Islet of Langerhans (tissue), 1 donor: ENCODE results near the gene WWOX.
A peak's percentile ranks its signal among the peaks of the same experiment; 100 is the strongest.

Experiments used
- FAIRE-seq: peaks from one replicate; lab custom pipeline; 2011; peaks lifted over from hg19 to GRCh38; lab: Jason Lieb, UNC

WWOX gene

DNA sequence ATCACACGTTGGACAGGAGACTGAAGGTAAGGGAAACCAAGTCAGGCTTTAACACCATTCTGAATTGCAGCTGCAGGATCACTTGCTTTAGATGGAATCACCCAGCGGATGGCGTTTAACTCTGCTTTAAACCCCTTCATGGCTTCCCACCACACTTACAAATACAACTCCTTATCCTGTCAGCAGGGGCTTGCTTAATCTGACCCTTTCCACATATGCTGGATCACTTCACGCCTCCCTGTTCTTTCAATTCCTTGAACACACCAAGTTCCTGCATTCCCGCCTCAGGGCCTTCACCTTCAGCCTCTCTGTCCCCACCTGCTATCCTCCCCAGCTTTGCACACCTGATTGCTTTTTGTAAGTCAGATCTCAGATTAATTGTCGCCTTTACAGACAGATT, 1058.9 kb downstream of the WWOX start:
- no peak for FAIRE-seq

DNA sequence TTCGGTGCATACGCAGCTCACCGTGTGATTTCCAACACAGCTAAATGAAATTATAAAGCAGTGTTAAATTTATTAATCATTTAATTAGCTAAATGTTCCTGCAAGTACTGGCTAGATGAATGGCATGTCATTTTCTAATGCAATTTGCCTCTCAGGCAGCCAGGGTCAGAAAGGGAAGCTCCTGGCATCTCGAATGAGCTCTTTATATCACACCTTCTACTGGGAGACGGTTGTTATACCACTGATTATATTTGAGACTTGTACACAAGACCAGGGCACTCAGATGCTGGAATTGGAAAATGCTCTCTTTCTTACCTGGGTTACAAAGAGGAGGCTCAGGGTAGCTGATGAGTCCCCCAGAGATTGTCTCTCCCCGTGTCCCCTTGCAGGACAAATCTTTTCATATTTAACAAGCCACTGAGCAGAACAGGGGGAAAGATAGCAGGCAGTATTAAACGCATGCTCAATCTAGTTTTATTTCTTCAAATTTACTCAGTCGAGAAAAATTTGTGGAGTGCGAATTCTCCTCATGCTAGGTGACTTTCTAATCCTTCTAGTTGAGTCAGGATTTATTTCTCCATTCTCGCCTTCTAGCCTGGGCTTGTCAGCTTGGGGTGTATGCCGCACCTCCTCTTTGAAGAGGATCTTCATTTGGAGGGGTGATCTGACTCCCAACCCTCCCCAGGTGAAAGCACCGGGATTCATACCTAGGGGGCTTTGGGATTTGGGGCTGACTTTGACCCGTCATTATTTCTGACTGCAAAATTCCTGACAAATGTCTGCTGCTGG, 1060.0 kb downstream of the WWOX start:
- no peak for FAIRE-seq

DNA sequence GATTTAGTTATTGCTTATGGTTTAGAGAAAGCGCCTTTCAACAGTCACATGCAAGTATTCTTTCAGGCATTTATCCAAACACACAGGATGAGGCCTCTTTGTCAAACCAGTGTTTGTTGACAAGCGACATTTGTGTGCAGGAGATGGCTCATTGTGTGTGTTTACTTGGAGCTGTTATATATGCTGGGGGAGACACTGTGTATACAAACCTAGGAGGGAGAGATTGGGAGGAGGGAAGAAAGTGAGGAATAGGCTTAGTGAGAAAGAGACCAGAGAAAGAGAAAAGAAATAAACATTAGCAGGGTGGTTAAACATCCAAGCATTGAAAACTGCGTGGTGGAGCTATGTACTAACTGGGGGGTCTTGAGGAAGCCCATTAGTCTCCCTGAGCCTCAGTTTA, 1063.5 kb downstream of the WWOX start:
- no peak for FAIRE-seq

DNA sequence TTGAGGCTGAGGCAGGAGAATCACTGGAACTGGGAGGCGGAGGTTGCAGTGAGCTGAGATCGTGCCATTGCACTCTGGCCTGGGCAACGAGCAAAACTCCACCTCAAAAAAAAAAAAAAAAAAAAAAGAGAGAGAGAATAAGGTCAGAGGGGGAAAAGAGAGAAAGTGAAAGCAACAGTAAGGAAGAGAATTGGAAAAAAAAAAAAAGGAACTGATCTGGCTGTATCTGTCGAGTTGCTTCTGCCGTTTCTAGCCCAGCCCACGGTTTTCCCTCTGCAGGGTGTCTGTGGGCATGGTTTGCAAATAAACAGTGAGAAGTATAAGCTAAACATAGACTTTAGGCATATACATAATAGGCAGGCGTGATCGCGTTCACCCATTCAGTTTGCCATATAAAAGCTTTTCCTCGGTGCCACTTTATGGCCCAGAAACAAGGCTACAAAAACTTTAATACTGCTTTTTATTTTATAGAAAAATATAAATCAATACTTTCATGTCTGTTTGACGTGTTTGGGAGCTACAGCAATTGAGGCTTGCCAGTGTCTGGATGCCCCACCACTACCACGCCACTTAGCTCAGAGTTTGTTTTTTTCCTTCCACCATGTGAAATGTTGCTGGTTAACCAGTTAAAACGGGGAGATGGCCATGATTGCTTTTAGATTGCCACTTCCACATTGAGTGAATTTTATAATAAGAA, 1064.4 kb downstream of the WWOX start:
- no peak for FAIRE-seq

DNA sequence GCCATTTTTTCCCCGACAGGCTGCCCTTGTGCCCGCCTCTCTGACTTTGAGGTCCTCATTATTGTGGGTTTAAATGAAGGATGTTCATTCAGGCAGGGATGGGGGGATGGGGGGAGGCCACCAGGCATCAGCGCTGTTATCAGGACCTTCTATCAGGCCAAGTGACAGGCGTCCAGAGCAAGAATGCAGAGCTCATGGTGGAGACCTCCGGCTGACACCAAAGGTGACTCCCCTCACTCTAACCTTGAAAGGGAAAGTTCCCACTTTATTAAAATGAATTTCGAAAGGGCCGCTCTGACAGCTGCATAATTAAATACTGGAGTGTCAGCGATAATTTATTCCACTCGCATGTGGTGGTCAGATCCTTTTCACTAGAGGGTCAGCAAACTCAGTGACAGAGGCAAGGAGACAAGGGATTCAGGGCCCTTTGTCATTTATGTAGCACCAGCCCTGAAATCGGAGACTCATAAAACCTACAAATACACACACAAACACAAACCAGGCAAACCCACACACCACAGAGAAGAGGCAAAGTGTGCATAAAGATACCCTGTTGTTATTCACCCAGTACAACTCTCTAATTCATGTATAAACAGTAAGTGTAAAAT, 1065.0 kb downstream of the WWOX start:
- FAIRE-seq, result no peak

DNA sequence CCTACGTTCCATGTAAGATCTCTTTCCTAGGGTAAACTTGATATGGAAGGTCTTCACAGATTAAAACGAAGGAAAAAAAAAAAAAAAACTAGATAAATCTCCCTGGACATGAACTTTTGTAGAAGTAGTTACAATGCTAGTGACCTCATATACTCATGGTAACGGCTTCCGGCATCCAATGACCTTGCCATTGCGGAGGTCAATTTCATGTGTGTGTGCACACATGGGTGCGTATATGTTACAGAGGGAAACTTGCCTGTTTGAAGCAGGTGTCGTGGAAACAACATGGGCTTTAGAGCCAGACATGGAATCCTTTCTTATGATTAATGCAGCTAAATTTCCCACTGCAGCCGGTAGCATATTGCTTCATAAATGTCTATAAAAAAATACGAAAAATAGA, 1065.6 kb downstream of the WWOX start:
- FAIRE-seq, result no peak

DNA sequence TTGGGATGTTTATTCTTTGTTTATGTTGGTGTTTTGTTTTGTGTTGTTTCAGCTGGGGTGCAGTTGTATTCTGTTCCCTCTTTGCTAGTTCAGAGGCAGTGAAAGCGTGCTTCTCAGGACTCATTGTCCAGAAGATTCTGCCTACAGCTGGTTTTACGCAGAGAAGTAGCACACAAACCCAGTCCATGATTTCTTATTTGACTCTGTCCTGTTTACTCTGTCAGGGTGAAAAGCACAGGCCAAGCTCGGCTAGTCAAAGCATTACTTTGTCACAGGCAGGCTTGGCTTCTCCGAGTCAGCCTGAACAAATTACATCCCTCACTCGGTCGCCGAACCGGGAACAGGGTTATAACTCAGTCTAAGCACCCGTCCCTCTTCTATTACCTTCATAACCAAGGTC, 1066.1 kb downstream of the WWOX start:
- no peak for FAIRE-seq

DNA sequence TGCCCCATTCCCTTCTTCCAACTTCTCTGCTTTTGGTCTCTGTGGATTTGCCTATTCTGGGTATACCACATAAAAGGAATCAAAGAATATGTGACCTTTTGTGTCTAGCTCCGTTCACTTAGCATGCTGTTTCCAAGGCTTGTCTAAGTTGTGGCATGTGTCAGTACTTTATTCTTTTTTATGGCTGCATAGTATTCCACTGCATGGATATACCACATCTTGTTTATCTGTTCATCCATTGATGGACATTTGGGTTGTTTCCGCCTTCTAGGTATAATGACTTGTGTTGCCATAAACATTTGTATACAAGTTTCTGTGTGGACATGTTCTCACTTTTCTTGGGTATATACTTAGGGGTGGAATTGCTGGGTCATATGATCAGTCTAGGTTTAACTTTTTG, 1068.4 kb downstream of the WWOX start:
- no peak for FAIRE-seq

DNA sequence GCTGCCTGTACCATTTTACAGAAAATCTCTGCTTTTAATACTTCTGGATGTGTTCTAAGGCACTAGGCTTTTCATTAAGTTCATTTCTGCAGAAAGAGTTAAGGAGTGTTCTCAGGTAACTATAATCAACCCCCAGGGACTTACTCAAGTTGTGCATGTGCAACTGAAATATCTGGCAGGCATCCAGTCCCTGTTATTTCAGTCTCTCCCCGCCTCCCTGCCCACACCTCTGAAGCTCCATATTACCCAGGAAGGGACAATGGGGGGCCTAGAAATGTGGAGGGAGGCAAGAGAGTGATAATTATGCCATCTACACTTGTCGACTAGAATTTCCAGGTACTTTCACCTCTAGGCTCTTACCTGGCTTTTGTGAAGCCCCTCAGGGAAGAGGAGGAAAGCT, 1068.9 kb downstream of the WWOX start:
- FAIRE-seq, result no peak

DNA sequence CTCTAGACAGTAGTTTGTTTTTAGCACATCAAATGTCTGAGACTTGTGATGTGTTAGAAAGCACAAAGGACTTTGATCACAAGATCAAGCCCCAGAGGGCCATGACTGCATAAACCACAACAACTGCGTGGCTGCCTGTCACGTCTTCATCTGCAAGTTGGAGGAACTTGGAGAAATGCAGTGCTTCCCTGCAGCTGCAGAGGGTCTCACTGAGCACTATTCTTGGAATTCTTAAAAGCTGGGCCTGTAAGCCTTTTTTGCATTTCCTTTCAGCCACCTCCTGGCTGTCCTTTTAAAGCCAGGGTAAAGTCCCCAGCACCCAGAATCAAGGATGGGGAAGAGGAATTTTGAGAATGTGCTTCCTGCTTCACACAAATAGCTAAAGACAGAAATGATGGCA, 1069.8 kb downstream of the WWOX start:
- no peak for FAIRE-seq

DNA sequence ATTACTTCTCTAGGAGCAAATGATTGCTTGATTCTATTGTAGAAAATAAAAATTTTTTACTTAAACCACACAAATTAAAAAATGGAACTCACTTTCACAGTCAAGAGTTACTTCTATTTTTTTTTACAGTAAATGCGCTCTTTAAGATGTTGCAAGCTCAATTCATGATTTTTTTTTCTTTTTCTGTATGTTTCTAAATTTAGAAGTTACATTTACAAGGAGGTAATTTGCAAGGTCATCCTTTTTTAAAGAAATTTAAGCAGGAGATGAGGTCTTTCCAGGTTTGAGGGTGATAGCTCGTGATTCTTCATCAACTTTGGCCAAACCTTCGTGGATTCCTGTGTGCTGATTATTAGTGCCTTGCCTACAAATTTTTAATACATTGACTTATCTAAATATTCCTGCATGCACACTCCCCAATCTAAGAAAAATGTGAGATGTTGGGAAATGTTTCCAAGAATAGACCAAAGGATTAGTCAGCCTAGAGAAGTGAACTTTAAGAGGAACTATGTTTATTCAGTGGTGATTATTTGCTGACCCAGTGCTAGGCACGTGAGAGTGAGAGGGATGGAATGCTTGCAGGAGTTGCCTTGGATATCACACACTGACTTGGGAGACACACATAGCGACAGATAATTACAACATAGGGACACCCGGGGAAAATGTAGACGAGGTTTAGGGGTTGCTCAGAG, 1071.2 kb downstream of the WWOX start:
- peak; percentile 30 for FAIRE-seq

DNA sequence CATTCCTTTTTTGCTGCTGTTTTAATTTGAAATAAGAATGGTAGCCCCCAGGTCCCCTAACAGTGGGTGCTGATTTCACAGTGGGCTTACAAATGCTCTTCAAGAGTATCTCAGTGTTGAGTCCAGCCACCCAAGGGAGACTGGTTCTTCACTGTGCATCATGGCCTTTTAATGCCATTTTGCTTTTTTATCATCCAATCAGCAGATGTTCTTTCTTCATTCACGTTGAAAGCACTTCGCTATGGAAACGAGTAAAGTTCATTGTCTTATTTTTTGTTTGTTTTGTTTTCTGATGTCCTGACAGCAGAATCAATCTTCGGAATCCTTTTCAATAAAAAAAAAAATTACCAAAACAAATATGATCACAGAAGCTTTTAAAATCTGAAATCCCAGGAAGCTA, 1072.0 kb downstream of the WWOX start:
- FAIRE-seq, result no peak

DNA sequence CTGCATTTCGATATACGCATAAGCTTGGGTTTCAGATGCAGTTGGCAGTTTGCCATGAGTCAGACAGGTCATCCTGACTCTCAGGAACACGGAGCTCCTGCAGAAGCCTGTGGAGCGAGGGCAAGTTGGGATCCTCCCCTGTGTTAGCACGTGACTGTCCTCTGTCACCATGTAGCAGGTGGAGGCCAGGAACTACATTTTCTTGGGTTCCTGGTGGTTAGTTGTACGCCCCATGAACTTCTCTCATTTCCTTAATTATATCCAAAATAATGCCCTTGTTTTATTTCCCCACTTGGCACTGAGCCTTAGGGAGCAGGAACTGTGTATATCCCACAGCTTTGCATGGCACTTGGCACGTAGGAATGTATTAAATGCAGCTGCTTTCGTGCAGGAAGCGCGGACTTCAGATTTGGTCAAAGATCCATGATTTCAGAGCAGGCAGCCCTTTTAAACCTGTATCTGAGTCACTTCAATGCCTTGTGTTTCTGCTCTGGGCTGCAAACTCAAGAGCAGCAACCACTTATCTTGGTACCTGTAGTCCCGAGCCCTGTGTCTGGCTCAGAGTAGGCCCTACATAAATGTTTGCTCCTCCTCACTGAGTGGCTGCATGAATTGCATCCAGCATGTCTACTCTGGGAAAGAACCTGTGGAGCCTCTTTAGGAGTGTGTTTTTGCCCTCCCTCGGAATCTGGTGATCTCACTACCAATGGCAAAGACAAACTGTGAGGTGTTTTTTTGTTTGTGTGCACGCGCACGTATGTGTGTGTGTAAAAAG, 1072.7 kb downstream of the WWOX start:
- no peak for FAIRE-seq

DNA sequence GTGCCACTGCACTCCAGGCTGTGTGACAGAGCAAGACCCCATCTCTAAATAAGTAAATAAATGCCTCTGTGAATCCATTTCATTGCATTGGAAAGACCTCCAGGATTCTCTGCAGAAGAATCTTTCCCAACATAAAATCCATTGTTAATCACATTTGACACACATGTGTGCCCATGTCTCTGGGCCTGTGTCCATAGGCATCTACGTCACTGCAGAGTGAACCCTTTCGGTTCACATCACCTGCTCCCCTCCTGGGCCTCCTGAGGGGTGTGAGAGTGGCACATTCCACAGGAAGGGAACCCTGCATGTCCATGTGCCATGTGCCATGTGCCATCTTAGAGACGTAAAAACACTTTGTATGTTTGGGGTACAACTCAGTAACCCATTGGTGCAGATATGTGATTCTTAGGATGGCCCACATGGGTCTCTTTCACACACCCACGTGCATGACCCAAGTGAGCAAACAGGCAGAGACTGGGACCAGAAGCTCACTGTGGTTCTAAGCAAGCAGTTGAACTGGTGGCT, 1073.6 kb downstream of the WWOX start:
- FAIRE-seq, result no peak

DNA sequence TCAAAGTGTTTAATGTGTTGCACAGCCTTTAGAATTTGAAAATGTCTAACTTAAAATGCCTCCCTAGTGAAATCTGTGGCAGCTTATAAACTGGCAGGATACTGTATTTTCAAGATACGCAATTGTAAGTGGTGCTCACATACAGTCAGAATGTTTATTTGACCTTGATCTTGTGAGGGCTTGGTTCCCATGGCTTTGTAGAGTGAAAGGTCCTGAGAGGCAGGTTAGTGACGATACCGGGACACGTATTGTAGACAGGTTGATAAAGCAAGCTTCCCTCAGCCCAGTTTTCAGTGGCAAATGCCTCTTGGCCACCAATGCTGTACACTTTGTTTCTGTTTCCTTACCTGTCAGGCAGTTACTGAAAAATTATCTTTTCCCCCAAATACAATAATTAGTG, 1074.5 kb downstream of the WWOX start:
- no peak for FAIRE-seq

DNA sequence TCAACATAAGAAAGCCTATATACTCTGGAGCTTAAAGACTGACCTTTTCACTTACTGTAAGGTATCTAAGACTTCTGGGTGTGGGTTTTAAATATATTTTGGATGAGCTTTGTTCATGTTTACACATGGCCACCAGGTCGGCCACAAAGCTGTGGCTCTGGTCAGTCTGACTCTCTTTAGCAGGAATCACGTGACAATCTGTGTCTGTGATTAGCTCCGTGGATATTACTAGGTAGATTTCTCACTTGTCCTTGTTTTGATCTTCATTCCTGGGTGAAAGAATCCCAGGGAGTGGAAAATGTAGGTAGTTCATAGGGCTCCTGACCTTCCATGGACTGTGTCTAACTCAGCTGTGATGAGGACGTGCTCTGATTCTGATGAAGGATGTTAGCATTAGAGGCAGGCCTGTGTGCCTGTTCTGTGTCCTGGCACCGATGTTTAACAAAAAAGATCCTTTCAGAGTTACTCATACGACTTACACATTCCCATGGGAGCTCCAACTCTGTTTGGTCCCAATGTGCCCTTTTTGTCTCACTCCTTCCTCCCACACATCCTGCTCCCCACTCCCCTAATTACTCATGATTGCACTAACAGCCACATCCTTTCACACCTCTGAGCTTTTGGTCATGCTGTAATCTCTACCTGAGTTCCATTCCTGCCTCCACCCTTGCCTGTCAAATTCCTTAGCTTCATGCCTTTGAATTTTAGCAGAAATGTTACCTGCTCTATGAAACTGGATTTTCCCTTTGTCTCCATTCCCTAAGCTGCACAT, 1076.0 kb downstream of the WWOX start:
- no peak for FAIRE-seq

DNA sequence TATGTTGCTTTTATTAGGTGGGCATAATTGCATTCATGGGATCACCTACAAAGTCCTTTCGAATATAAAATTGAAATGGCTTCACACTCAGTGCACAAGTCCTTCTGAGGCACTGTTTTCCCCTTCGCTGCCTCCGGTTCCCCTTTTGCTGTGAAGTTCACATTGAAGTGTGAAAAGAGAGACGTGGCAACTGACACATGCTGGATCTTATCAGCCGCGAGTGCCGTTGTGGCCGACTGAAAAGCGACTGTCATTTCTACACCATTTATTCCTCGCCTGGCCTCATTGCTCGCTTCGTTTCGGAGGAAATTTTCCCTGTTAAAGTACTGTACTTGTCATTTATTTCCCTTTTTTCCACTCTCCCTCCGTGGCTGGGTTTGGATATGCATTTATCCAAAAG, 1077.6 kb downstream of the WWOX start:
- no peak for FAIRE-seq

DNA sequence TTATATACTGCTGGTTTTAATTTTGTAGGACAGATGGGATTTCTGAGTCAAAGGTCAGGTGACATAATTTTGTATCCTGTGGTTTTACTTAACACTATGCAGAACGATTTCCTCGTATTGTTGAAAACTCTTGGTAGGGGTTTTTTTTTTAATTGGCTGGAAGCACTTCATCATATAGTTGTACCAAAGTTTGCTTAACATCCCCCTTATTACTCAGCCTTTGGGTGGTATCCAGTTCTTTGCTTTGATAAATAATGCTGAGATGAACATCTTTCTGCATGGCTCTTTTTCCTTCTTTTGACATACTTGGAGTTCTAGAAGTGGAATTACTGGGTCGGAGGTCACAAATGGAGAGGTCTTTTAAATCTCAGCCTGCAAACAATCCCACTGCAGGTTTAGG, 1082.0 kb downstream of the WWOX start:
- FAIRE-seq, result no peak

DNA sequence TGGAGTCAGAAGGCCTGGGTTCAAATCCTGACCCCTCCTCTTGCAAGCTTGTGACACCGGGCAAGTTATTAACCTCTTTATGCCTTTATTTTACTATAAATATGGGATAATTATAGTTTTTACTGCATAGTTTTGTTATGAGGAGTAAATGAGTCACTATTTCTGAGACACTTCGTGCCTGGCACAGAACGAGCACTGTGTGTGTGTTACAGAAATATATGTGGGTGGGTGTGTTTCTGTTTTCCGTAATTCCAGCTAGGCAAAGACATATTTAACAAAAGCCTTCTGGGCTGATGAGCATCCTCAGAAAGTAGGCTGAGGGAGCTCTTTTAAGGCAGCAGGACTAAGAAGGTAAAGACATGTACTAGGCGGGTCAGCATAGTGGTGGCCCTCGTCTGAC, 1083.2 kb downstream of the WWOX start:
- FAIRE-seq, result no peak

DNA sequence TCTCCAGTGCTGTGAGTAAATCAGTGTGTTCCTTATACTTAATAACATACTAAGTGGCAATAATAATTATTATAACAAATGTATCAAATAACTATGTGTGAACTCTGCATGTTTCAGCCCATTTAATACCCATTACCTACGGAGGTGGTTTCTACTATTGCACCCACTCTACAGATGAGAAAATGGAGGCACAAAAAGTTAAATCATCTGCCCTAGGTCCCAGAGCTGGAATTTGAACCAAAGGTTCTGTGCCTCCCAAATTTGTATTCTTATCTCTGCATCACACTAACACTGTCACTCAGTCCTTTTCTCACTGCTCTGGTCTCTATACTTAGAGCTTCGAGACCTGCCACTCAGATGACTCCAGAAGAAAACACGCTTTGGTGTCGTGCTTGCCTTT, 1084.1 kb downstream of the WWOX start:
- no peak for FAIRE-seq

DNA sequence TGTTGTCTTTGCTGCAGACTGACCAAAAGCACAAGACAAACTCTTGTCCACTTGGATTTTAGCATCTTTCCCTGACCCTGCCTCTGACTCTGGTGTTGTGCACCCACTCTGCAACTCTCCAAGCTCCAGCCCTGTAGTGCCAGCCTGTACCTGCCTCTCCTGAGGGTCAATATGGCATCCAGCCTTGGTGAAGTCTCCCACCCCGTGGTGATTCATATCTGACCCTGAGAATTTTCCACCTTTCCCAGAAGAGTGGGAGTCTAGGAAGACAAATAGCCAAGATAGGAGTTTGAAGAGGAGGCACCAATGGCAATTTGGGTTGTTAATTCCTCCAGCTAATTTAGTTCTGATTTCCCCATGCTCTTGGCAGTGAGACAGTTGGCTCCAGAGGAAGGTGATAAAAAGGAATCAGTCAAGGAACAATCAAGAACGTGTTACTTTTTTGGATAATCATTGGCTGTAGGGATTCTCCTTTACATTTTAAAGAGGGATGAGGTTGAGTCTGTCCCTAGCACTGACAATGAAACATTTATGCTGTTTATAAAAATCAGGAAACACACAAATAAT, 1085.1 kb downstream of the WWOX start:
- FAIRE-seq, result no peak
